Measurements from ENCODE around the gene RHOH. TPM values are rescaled to one million over a fixed set of nuclear protein-coding genes. Genes with fewer than 3 reads are reported as not detected.
"Not testable (repeated sequence)": the region's sequence is repeated elsewhere in the genome, so short reads cannot be mapped to it uniquely, and the experiment has no call there.

Gene RHOH
- not detected in 2 replicates for total RNA-seq (ENCODE audit: low replicate concordance)

GRCh38 chr4:40196724-40197281, at the start of gene RHOH:
TSS of gene RHOH (plus strand) at chr4:40197031. CDS start at chr4:40243387, 46,356 bp downstream.
- DNase-seq (ENCODE audit: low read depth): no peak
- no peak within 1 kb of the TSS for H3K4me3 ChIP-seq (ENCODE audit: low read depth, low read length)
- TF ChIP-seq, protein P1, sequence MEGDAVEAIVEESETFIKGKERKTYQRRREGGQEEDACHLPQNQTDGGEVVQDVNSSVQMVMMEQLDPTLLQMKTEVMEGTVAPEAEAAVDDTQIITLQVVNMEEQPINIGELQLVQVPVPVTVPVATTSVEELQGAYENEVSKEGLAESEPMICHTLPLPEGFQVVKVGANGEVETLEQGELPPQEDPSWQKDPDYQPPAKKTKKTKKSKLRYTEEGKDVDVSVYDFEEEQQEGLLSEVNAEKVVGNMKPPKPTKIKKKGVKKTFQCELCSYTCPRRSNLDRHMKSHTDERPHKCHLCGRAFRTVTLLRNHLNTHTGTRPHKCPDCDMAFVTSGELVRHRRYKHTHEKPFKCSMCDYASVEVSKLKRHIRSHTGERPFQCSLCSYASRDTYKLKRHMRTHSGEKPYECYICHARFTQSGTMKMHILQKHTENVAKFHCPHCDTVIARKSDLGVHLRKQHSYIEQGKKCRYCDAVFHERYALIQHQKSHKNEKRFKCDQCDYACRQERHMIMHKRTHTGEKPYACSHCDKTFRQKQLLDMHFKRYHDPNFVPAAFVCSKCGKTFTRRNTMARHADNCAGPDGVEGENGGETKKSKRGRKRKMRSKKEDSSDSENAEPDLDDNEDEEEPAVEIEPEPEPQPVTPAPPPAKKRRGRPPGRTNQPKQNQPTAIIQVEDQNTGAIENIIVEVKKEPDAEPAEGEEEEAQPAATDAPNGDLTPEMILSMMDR (IDR thresholded peaks at IDR 0.05; ENCODE audit: insufficient read depth, low read length): no peak

GRCh38 chr4:40147490-40147889, 49.3 kb upstream of the RHOH start:
- not testable (repeated sequence) for H3K4me3 ChIP-seq (ENCODE audit: low read depth, low read length); DNase-seq (ENCODE audit: low read depth)

DNA sequence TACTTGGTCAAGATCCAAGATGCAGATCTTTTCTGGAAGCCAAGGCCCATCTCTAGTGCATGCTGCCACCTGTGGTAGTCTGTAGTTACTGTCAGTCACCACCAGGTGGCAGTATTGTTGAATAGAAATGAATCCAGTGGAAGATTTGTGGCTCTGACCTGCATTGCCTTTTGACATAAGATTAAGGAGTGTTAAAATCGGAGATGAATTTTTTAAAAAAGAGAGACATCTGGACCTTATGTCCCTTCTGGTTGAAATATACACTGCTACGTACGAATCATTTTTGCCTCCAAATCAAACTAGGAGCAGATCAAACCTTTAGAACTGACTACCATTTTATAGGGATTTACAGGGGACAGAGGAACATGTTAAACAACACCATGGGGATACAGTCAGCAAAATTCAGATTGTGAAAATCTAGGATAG, 46.9 kb upstream of the RHOH start:
- peak; percentile 79 for DNase-seq (ENCODE audit: low read depth)
- TF ChIP-seq, protein P1 (IDR thresholded peaks at IDR 0.05; ENCODE audit: insufficient read depth, low read length): peak; percentile 77
- H3K4me3 ChIP-seq (ENCODE audit: low read depth, low read length): no peak overlapping the region

DNA sequence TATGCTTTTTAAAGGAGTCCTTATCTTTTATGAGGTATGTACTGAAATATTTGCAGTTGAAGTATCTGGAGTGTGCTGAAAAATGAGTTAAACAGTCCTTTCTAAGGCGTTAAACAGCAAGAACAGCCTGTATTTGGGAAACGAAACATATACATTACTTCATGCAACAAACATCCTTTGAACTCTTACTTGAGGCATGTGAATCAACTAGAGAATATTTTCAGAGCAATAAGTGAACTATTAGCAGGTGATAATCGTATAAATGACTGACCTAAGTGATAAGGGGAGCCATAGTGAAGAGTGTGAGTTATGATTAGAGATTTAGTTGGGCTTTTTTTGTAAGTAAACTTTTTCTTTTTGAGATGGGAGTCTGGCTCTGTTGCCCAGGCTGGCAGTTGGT, 45.9 kb upstream of the RHOH start:
- H3K4me3 ChIP-seq (ENCODE audit: low read depth, low read length): no peak overlapping the region
- DNase-seq (ENCODE audit: low read depth): no peak

GRCh38 chr4:40152637-40153036, 44.2 kb upstream of the RHOH start:
- DNase-seq (ENCODE audit: low read depth): no peak
- TF ChIP-seq, protein P1 (IDR thresholded peaks at IDR 0.05; ENCODE audit: insufficient read depth, low read length): no peak

More for the DNA sequence above, 45.9 kb upstream of the RHOH start:
- TF ChIP-seq, protein P1 (IDR thresholded peaks at IDR 0.05; ENCODE audit: insufficient read depth, low read length): no peak

DNA sequence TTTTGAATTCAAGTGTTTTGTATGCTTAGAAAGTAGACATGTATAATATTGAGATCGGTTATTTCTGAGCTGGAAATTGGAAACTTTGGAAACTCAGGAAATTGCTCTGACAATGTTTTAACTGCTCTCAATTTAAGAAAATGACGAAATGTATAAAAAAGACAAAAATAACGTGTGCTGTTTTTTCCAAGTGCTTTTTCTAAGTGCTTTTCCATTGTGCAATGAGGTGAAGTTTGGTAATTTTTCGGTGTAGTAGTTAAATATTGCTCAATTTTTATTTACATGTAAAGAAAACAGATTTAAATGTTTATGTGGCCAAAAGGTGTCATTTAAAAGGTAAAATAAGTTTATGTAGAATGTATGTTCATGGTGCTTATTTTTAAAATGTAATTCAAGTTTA, 39.4 kb upstream of the RHOH start:
- DNase-seq (ENCODE audit: low read depth): no peak

More at GRCh38 chr4:40152637-40153036, 44.2 kb upstream of the RHOH start:
- no peak overlapping the region for H3K4me3 ChIP-seq (ENCODE audit: low read depth, low read length)

GRCh38 chr4:40160258-40160657, 36.6 kb upstream of the RHOH start:
- TF ChIP-seq, protein P1 (IDR thresholded peaks at IDR 0.05; ENCODE audit: insufficient read depth, low read length): no peak
- H3K4me3 ChIP-seq (ENCODE audit: low read depth, low read length): no peak overlapping the region
- no peak for DNase-seq (ENCODE audit: low read depth)

More for the DNA sequence above, 39.4 kb upstream of the RHOH start:
- TF ChIP-seq, protein P1 (IDR thresholded peaks at IDR 0.05; ENCODE audit: insufficient read depth, low read length): no peak
- H3K4me3 ChIP-seq (ENCODE audit: low read depth, low read length): no peak overlapping the region

Measured in fibroblast of the aortic adventitia (primary cell).